GM23248 (cell line): ENCODE measurements around the gene ANKRD40.

Experiments used
- EZH2 ChIP-seq: fragments of 200-600 bp; sonication (generic); IDR thresholded peaks from 2 replicates; pipeline ENCODE4 v1.6.1; 2018; ENCODE audit warnings: antibody characterized with exemption, mild to moderate bottlenecking; ENCODE audit not compliant: insufficient read depth, poor library complexity, severe bottlenecking
- EZH2phosphoT487 ChIP-seq: fragments of 200-600 bp; sonication (generic); IDR thresholded peaks from 2 replicates; pipeline ENCODE4 v1.6.1; 2018; ENCODE audit warnings: antibody characterized with exemption, moderate library complexity, mild to moderate bottlenecking, low read depth; ENCODE audit not compliant: insufficient read depth

DNA sequence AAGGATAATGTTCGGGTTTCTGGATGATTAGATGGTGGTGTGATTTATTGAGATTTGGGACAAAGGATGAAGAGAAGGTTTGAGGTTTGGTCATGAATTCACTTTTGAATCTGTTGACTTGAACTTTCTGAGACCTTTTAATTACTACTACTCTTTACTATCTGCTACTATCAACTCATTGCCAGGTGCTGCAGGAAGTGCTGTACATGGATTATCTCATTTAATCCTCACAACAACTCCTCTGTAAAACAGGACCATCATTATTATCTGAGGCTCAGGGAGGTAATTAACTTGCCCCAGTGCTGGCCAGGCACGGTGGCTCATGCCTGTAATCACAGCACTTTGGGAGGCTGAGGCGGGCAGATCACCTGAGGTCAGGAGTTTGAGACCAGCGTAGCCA, 2.9 kb upstream of the ANKRD40 start:
- no peak for TF ChIP-seq EZH2phosphoT487
- no peak for TF ChIP-seq EZH2
